Measurements from ENCODE around the gene SLC6A9.
A peak's percentile ranks its signal among the peaks of the same experiment; 100 is the strongest.

DNA sequence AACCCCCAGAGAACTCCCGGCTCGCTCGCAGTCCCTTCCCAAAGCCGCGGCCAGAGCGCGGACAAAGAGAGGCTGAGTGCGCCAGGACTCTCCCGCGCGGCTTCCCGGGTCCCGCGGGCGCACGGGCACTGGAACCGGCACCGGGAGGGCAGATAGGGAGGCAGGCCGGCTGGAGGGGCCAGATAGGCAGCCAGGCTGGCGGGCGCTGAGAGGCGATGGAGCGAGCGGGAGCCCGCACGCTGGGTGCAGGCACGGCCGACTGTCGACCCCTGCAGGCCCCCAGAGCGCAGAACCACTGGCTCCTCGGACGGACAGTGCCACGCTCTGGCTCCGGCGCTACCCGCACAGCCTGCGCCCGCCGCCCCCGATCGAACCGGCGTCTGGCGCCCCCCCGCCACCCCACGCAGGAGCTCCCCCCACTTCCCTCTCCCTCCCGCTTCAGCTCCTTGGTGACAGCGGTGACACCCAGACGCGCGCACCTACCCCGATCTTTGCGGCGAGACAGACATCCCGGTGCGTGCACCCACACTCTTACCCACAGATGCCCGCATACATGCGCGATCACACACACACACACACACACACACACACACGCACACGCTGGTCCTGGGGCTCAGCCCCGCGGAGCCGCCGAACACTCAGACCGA is 534 bp downstream of the SLC6A9 start:
- no peak for TF ChIP-seq EZH2 (IDR thresholded peaks at IDR 0.05; ENCODE audit: borderline replicate concordance, low read length)
- TF ChIP-seq, protein P1, sequence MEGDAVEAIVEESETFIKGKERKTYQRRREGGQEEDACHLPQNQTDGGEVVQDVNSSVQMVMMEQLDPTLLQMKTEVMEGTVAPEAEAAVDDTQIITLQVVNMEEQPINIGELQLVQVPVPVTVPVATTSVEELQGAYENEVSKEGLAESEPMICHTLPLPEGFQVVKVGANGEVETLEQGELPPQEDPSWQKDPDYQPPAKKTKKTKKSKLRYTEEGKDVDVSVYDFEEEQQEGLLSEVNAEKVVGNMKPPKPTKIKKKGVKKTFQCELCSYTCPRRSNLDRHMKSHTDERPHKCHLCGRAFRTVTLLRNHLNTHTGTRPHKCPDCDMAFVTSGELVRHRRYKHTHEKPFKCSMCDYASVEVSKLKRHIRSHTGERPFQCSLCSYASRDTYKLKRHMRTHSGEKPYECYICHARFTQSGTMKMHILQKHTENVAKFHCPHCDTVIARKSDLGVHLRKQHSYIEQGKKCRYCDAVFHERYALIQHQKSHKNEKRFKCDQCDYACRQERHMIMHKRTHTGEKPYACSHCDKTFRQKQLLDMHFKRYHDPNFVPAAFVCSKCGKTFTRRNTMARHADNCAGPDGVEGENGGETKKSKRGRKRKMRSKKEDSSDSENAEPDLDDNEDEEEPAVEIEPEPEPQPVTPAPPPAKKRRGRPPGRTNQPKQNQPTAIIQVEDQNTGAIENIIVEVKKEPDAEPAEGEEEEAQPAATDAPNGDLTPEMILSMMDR (conservative IDR thresholded peaks at IDR 0.05 in 1 of 2, IDR thresholded peaks at IDR 0.05 in 1 of 2; ENCODE audit: extremely low read depth in 1 of 2, insufficient read depth in 1 of 2, low read depth in 1 of 2, low read length in 2 of 2), result peak in 1 of 2 donors; percentile 20
